Measurements from ENCODE around the gene TOLLIP. TPM values are rescaled to one million over a fixed set of nuclear protein-coding genes. Genes with fewer than 3 reads are reported as not detected.

Gene TOLLIP
- total RNA-seq, 4 donors from 2014 or later, result 114 to 167 (median 129) TPM

DNA sequence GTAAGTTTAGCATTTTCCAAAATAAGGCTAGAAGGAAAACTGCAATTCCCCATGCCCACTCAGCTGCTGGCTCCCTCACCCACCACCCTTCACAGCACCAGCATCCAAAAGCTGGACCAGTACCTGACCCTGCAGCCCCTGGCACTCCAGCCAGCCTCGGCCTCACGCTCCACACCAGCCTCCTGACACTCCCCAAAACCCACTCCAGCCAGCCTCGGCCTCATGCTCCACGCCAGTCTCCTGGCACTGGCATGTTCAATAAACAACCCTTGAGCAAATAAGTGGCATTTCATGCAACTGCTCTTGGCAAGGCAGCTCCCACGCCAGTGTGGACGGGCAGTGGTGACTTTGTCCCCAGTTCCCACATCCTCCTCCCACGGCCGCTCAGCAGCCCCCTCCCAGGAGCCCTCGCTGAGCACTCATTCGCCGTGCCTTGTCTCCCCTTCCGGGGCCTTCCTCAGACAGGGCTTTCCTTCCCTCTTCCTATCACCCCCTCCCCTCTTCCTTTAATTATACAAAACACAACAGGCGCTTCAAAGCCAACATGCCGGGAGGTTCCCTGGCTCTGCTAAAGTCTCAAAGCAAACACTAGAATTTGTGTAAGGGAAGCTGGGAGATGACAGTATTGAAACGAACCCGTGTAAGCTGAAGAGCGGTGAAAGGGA is 6.8 kb downstream of the TOLLIP start:
- WGBS, 2 donors, result 73 to 80% methylated on average over 17 of the region's 17 CpGs
- peak in 1 of 2 donors; percentile 80 for DNase-seq (ENCODE audit: low spot score in 2 of 2)
- H3K4me3 ChIP-seq (ENCODE audit: low read depth, poor library complexity, severe bottlenecking), result no peak overlapping the region
- TF ChIP-seq POLR2A (IDR thresholded peaks at IDR 0.05) (no peak), CTCF (IDR thresholded peaks at IDR 0.05) (no peak)
- intact Hi-C loops (cut with DNase I; ENCODE audit: low total_unique reads), result no loop called here

DNA sequence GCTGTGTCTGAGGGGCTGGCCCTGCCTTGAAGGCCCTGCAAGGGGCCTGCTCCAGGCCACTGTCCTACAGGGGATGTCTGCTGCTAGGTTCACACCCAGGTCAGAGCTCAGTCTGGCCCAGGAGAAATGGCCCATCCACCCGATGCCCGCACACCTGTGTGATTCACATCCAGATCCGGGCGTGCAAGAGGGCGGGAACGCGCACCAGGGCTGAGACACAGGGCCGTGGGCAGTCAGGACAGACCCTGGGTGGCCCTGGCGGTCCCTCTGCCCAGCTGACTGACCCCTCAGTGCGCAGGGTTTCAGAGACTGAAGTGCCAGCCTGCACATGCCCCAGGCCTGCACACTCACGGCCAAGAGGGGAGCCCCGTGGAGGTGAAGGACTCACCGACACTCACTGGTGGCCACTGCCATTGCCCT is 7.4 kb downstream of the TOLLIP start:
- no peak overlapping the region for H3K4me3 ChIP-seq (ENCODE audit: low read depth, poor library complexity, severe bottlenecking)
- intact Hi-C loops (cut with DNase I; ENCODE audit: low total_unique reads), result no loop called here
- WGBS, 2 donors, result 78% methylated on average over 6 to 10 of the region's 13 CpGs
- DNase-seq (ENCODE audit: low spot score in 2 of 2), result peak in 1 of 2 donors; percentile 79
- TF ChIP-seq POLR2A (IDR thresholded peaks at IDR 0.05) (no peak), CTCF (IDR thresholded peaks at IDR 0.05) (no peak)

DNA sequence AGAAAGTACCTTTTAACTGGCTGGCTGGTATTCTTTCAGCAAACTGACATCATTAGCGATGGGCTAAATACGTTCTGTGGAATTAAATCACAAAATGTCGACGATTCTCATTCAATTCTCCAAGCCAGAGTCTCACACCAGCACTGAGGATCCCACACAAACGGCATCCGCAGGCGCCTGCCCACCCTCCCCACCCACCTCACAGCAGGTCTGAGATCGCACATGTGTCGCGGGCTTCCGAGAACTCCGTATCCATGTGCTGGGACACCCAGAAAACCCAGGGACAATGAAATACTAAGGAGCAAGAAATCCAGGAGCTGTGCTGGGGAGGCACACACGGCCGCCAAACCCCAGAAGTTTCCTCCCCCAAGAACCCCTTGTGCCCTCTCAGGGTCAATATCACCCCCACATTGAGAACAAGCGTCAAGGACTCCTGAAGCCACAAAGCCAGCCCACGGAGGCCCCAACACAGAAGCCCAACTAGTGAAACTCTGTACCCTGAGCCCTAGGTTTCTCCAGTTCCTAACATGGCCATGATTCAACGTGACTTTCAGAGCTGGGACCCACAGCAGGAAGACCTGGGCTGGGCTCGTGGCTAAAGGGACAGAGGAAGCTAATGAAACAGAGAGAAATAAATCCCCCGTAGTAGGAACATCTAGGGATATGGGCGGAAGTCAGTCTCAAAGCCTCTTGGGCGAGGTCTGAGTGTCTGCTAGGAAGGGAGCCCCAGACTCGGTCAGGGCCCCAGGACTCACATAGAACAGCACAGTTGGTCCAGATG is 8.0 kb downstream of the TOLLIP start:
- H3K4me3 ChIP-seq (ENCODE audit: low read depth, poor library complexity, severe bottlenecking), result no peak overlapping the region
- WGBS, 2 donors, result 93 to 95% methylated on average over 22 of the region's 22 CpGs
- no peak for TF ChIP-seq CTCF (IDR thresholded peaks at IDR 0.05)
- TF ChIP-seq POLR2A (IDR thresholded peaks at IDR 0.05), result no peak
- intact Hi-C loops (cut with DNase I; ENCODE audit: low total_unique reads), result no loop called here
- peak in 1 of 2 donors; percentile 78 for DNase-seq (ENCODE audit: low spot score in 2 of 2)

DNA sequence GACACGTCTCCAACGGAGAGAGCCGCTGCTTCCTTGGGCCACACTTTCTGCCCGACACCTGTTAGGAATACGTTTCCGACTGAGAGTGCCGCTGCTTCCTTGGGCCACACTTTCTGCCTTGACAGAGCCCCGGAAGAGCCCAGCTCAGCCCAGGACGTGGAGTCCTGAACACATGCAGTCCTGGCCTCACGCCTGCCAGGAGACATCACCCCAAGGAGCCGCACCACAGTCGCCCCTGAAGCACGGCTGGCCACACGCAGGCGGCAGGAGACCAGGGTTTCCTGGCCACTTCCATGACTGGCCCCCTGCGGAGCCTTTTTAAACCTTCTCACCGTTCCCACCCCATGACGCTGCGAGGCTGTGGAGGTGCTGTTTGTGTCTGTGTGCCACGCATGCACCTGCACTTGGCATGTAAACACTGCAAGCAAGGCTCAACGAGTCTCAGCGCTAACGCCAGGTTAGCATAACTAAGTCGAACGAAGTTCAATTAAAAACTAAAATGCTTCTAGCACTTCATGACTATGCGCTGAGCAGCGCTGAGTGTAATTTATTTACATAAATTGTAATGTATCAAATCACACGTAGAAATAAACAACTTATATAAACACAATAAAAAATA is 8.8 kb downstream of the TOLLIP start:
- peak in 1 of 2 donors; percentile 81 for DNase-seq (ENCODE audit: low spot score in 2 of 2)
- TF ChIP-seq CTCF (IDR thresholded peaks at IDR 0.05) (no peak), POLR2A (IDR thresholded peaks at IDR 0.05) (no peak)
- H3K4me3 ChIP-seq (ENCODE audit: low read depth, poor library complexity, severe bottlenecking), result no peak overlapping the region
- 86 to 88% methylated on average over 28 of the region's 28 CpGs for WGBS, 2 donors
- intact Hi-C loops (cut with DNase I; ENCODE audit: low total_unique reads), result no loop called here

DNA sequence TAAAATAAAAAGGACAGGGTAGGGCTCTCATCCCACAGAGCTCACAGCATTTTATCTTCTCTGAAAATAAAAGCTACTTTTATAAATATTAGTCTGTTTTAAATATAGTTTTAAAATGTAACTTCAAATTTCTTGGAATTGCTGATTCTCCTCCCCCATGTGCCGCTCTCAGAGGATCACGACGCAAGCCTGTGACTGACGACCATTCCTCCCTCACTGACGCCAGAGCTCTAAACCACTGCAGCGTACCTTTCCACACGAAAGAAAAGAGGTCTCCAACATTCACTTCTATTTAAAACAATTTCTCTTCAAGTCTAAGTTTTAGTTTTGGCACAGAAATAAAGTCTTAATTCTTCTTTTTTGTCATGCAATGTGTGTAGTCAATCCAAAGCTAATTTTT is 9.3 kb downstream of the TOLLIP start:
- WGBS, 2 donors, result 73 to 77% methylated on average over 7 of the region's 7 CpGs
- intact Hi-C loops (cut with DNase I; ENCODE audit: low total_unique reads), result no loop called here
- DNase-seq (ENCODE audit: low spot score in 2 of 2), result peak in 1 of 2 donors; percentile 56
- no peak overlapping the region for H3K4me3 ChIP-seq (ENCODE audit: low read depth, poor library complexity, severe bottlenecking)
- TF ChIP-seq POLR2A (IDR thresholded peaks at IDR 0.05) (no peak), CTCF (IDR thresholded peaks at IDR 0.05) (no peak)
